Endothelial cell of umbilical vein (primary cell): Measurements from ENCODE around the gene BPIFA3. TPM values are rescaled to one million over a fixed set of nuclear protein-coding genes. Genes with fewer than 3 reads are reported as not detected.

Experiments
- BruUV-seq: library from RNA; stranded (reverse); fragments of 400-500 nt; replicated peaks from 2 replicates; lab custom pipeline; 2021; lab: Mats Ljungman, UMichigan
- CTCF ChIA-PET: fragments of 300-600, 350-600 bp; sonication (Branson Sonifier 250); formaldehyde crosslinking; loops from one replicate; lab custom pipeline; 2021; ENCODE audit warnings: antibody characterized with exemption, inconsistent platforms; lab: Charles Lee
- POLR2A ChIA-PET: fragments of 300-600, 350-600 bp; sonication (Branson Sonifier 250); formaldehyde crosslinking; loops from one replicate; lab custom pipeline; 2021; ENCODE audit warnings: antibody characterized with exemption, inconsistent platforms; lab: Charles Lee
- DNase-seq: peaks from one replicate; pipeline ENCODE4 v3.0.0-alpha.2; 2011; ENCODE audit warnings: low read depth, low spot score
- FAIRE-seq: peaks from 2 replicates; lab custom pipeline; 2011; peaks lifted over from hg19 to GRCh38; lab: Jason Lieb, UNC
- H2AFZ ChIP-seq: 2 replicates; pipeline ENCODE4 v1.6.0; 2012; ENCODE audit warnings: low read depth, low read length, control low read depth, inconsistent platforms
- H3K27ac ChIP-seq: 2 replicates; pipeline ENCODE4 v1.5.1; 2011; ENCODE audit warnings: low read depth, mild to moderate bottlenecking, control low read depth, low read length, moderate library complexity; ENCODE audit not compliant: insufficient read depth
- H3K27me3 ChIP-seq, 2 experiments: 2 replicates each; pipeline versions ENCODE4 v1.6.0 to v1.6.1; 2011; ENCODE audit warnings: low read length in 2 of 2, mixed read lengths in 1 of 2; ENCODE audit not compliant: control insufficient read depth in 2 of 2, insufficient read depth in 2 of 2
- H3K36me3 ChIP-seq, 2 experiments: 2 replicates in 1 of 2; 3 replicates in 1 of 2; pipeline ENCODE4 v1.5.1; 2011; ENCODE audit warnings: low read length in 2 of 2, mild to moderate bottlenecking in 1 of 2, moderate library complexity in 1 of 2; ENCODE audit not compliant: control insufficient read depth in 2 of 2, insufficient read depth in 2 of 2; ENCODE audit errors: extremely low read depth in 1 of 2
- H3K4me1 ChIP-seq: 3 replicates; pipeline ENCODE4 v1.5.1; 2011; ENCODE audit warnings: mild to moderate bottlenecking, low read length; ENCODE audit not compliant: control insufficient read depth, insufficient read depth; ENCODE audit errors: extremely low read depth
- H3K4me2 ChIP-seq: 2 replicates; pipeline ENCODE4 v1.6.1; 2011; ENCODE audit warnings: low read length, control low read depth, mixed read lengths; ENCODE audit not compliant: insufficient read depth
- H3K4me3 ChIP-seq, 3 experiments: fragments of 200-600 bp in 1 of 3; sonication (generic), shearing (Covaris generic) in 1 of 3; replicated peaks in 1 of 3; 2 replicates each; pipeline ENCODE4 v1.5.1; 2011 to 2016; ENCODE audit warnings: control low read depth in 3 of 3, low read length in 3 of 3, mild to moderate bottlenecking in 2 of 3, inconsistent platforms in 1 of 3, low read depth in 1 of 3, moderate library complexity in 1 of 3; ENCODE audit not compliant: insufficient read depth in 1 of 3
- H3K79me2 ChIP-seq: 2 replicates; pipeline ENCODE4 v1.6.0; 2012; ENCODE audit warnings: low read length, inconsistent platforms; ENCODE audit not compliant: control insufficient read depth, insufficient read depth
- H3K9ac ChIP-seq: replicated peaks from 2 replicates; pipeline ENCODE3; 2011; ENCODE audit warnings: low read length, control low read depth; ENCODE audit not compliant: insufficient read depth; ENCODE audit errors: extremely low read depth
- H3K9me1 ChIP-seq: replicated peaks from 3 replicates; pipeline ENCODE4 v1.6.0; 2011; ENCODE audit warnings: mild to moderate bottlenecking, low read length; ENCODE audit not compliant: control insufficient read depth, insufficient read depth; ENCODE audit errors: extremely low read depth
- H3K9me3 ChIP-seq: replicated peaks from 2 replicates; pipeline ENCODE4 v1.5.1; 2012; ENCODE audit warnings: low read length, inconsistent platforms; ENCODE audit not compliant: control insufficient read depth, insufficient read depth
- H4K20me1 ChIP-seq: replicated peaks from 2 replicates; pipeline ENCODE3; 2011; ENCODE audit warnings: mild to moderate bottlenecking, low read length; ENCODE audit not compliant: control insufficient read depth, insufficient read depth; ENCODE audit errors: extremely low read depth
- CTCF ChIP-seq, 2 donors: IDR thresholded peaks; 1 replicate in 1 of 2; 2 replicates in 1 of 2; pipeline ENCODE4 v1.5.1; 2011; ENCODE audit warnings: low read length in 2 of 2, mild to moderate bottlenecking in 2 of 2, moderate library complexity in 2 of 2, control low read depth in 1 of 2, inconsistent platforms in 1 of 2, low read depth in 1 of 2; ENCODE audit not compliant: insufficient read depth in 1 of 2; ENCODE audit errors: extremely low read depth in 1 of 2
- EZH2 ChIP-seq: IDR thresholded peaks from 2 replicates; pipeline ENCODE4 v1.6.1; 2012; ENCODE audit warnings: borderline replicate concordance, low read depth, mild to moderate bottlenecking, moderate library complexity, low read length, inconsistent platforms; ENCODE audit not compliant: severe bottlenecking
- FOS ChIP-seq: IDR thresholded peaks from 2 replicates; pipeline ENCODE4 v1.6.1; 2011; ENCODE audit warnings: mild to moderate bottlenecking, low read length, moderate library complexity, borderline replicate concordance; ENCODE audit not compliant: insufficient read depth
- GATA2 ChIP-seq: IDR thresholded peaks from 2 replicates; pipeline ENCODE4 v1.7.0; 2011; ENCODE audit warnings: low read depth, mild to moderate bottlenecking, moderate library complexity, mixed read lengths, low read length; ENCODE audit not compliant: insufficient read length, insufficient read depth
- JUN ChIP-seq: IDR thresholded peaks from 2 replicates; pipeline ENCODE4 v1.6.1; 2011; ENCODE audit warnings: borderline replicate concordance, low read depth; ENCODE audit not compliant: insufficient read length, insufficient read depth
- MYC ChIP-seq: IDR thresholded peaks from one replicate; pipeline ENCODE4 v1.6.1; 2011; ENCODE audit warnings: mild to moderate bottlenecking, low read depth, low read length
- POLR2A ChIP-seq: IDR thresholded peaks from 2 replicates; pipeline ENCODE4 v1.6.1; 2012; ENCODE audit warnings: low read depth, mild to moderate bottlenecking, control low read depth, low read length
- POLR2AphosphoS5 ChIP-seq: IDR thresholded peaks from 2 replicates; pipeline ENCODE4 v1.6.1; 2012; ENCODE audit warnings: low read depth, mild to moderate bottlenecking, control low read depth, low read length, moderate library complexity; ENCODE audit not compliant: insufficient read depth
- dilution Hi-C: fragments of 300-500 bp; cut with MboI; formaldehyde crosslinking; loops from one replicate; pipeline ENCODE4 v1.15.0; 2019; ENCODE audit warnings: low sequenced_read_pairs; ENCODE audit not compliant: extremely low pct_ligation_motif_present
- intact Hi-C: fragments of 100-400 bp; cut with micrococcal nuclease; formaldehyde crosslinking; loops from one replicate; pipeline ENCODE4 v1.10.0; 2022
- polyA plus RNA-seq, 4 experiments: library from polyadenylated mRNA; depleted of rRNA in 3 of 4; stranded (reverse) in 3 of 4; unstranded in 1 of 4; fragments of >200 nt; gene quantifications; 2 replicates each; pipeline versions ENCODE4 v1.2.1 to v1.2.3, GENCODE V29; 2011 to 2012; ENCODE audit warnings: missing spikeins in 1 of 4
- total RNA-seq: library from RNA; stranded (reverse); gene quantifications from 2 replicates; pipeline ENCODE4 v1.2.3, GENCODE V29; 2021
- TF ChIP-seq, protein P1 (sequence below): IDR thresholded peaks from 2 replicates; pipeline ENCODE4 v1.6.1; 2011; ENCODE audit not compliant: insufficient read depth, insufficient read length

The BPIFA3 gene
- total and polyA plus RNA-seq, 2 donors (not counting 3 experiments of a cell fraction or from before 2014, with no cell fraction given) = not detected

DNA sequence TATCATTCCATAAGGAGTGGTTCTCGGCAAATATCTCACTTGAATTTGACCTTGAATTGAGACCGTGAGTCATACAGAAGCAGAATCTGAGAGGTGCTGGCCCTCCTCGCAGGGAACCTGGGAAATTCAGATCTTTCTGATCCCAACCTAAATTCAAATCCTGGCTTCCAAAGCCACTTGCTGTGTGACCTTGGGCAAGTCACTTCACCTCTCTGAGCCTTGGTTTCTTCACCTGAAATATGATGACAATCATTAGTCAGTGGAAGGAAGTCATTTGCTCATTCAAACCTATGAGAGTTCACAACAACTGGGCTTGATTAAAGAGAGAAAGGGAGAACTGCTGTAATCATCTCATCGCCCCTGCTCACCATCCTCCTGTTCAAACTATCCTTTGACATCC lies 7.2 kb downstream of the BPIFA3 start:
- H3K4me2 ChIP-seq = no peak overlapping the region
- H3K27me3 ChIP-seq = peaks cover 0 to 1% of the 10 kb centered on the region in 2 experiments
- H4K20me1 ChIP-seq = no peaks in the 10 kb centered on the region
- no TSS peak for BruUV-seq
- no peak overlapping the region for H3K9ac ChIP-seq
- POLR2A ChIA-PET = no interaction called here
- CTCF ChIA-PET = no interaction called here
- FAIRE-seq (no peak), DNase-seq (no peak)
- no peaks in the 10 kb centered on the region for H3K9me1 ChIP-seq
- H2AFZ ChIP-seq = no peak overlapping the region
- no peak for TF ChIP-seq EZH2
- no peak for TF ChIP-seq MYC
- no peak for TF ChIP-seq CTCF (IDR thresholded peaks at IDR 0.05; ENCODE audit: extremely low read depth in 1 of 2, insufficient read depth in 1 of 2, low read depth in 1 of 2, low read length in 2 of 2)
- TF ChIP-seq, protein P1, sequence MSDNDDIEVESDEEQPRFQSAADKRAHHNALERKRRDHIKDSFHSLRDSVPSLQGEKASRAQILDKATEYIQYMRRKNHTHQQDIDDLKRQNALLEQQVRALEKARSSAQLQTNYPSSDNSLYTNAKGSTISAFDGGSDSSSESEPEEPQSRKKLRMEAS = no peak
- no peak for TF ChIP-seq GATA2
- no peak for TF ChIP-seq POLR2AphosphoS5
- TF ChIP-seq FOS = no peak
- TF ChIP-seq POLR2A = no peak
- TF ChIP-seq JUN = no peak
- intact Hi-C loops = no loop called here
- H3K79me2 ChIP-seq = no peaks in the 10 kb centered on the region
- H3K4me3 ChIP-seq = no peak overlapping the region
- no peaks in the 10 kb centered on the region for H3K9me3 ChIP-seq
- H3K4me1 ChIP-seq = no peaks in the 10 kb centered on the region
- dilution Hi-C loops = no loop called here
- no peaks in the 10 kb centered on the region for H3K36me3 ChIP-seq
- H3K27ac ChIP-seq = no peak overlapping the region
